ENCODE data around the gene TCF3.

The TCF3 gene

GRCh38 chr19:1576242-1577089 lies 75.9 kb downstream of the TCF3 start:
- DNase-seq = no peak

DNA sequence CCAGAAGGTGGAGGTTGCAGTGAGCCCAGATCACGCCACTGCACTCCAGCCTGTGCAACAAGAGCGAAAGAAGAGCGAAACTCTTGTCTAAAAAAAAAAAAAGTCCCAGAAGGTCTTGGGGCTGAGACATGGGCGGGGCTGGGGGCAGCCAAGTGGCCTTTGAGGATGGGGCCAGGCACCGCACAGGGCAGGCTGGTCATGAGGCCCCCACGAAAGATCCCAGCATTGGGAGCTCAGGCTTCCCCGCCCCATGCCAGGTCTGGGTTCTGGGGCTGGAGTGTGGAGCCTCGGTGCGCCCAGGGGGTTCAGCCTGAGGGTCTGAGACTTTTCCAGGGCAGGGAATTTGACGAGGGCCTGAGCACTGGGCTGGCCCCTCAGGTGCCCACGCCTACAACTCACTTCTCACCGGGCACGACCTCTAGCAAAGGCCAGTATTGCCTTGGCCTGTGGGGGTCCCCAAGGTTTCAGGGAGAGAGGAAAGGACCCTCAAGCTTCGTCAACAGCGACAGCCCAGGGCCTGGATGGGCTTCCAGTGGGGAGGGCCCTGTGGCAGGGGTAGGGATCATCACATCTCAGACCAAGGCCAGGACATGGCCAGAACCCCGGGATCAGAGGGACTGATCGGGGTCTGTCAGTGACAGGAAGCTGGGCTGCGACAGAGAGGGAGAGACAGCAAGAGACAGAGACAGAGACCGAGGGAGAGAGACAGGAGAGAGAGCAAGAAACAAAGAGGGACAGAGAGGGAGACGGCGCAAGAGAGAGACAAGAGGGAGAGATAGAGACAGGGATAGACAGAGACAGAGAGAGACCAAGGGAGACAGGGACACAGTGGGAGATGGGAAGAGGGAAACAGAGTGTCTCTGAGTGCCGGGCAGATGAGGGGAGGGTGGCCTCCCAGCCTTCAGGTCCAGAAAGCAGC lies 76.8 kb downstream of the TCF3 start:
- H3K27me3 ChIP-seq (replicated peaks; ENCODE audit: control insufficient read depth, insufficient read depth, low read length, poor library complexity, severe bottlenecking) = no peaks in the 10 kb centered on the region
- no peaks in the 10 kb centered on the region for H3K9me3 ChIP-seq (ENCODE audit: control insufficient read depth, low read length)
- H3K4me3 ChIP-seq (ENCODE audit: insufficient read depth, low read depth, low read length, poor library complexity, severe bottlenecking) = no peak overlapping the region
- H3K27ac ChIP-seq (ENCODE audit: insufficient read depth, low read length, poor library complexity, severe bottlenecking) = no peak overlapping the region
- H3K36me3 ChIP-seq (ENCODE audit: control insufficient read depth, insufficient read depth, low read length) = peaks cover 19% of the 10 kb centered on the region
- DNase-seq = no peak
- H3K4me1 ChIP-seq (ENCODE audit: control insufficient read depth, insufficient read depth, low read length, poor library complexity, severe bottlenecking) = no peaks in the 10 kb centered on the region

More at GRCh38 chr19:1576242-1577089, 75.9 kb downstream of the TCF3 start:
- H3K27me3 ChIP-seq (replicated peaks; ENCODE audit: control insufficient read depth, insufficient read depth, low read length, poor library complexity, severe bottlenecking) = no peaks in the 10 kb centered on the region
- H3K9me3 ChIP-seq (ENCODE audit: control insufficient read depth, low read length) = no peaks in the 10 kb centered on the region
- H3K27ac ChIP-seq (ENCODE audit: insufficient read depth, low read length, poor library complexity, severe bottlenecking) = no peak overlapping the region
- no peak overlapping the region for H3K4me3 ChIP-seq (ENCODE audit: insufficient read depth, low read depth, low read length, poor library complexity, severe bottlenecking)
- peaks cover 24% of the 10 kb centered on the region for H3K36me3 ChIP-seq (ENCODE audit: control insufficient read depth, insufficient read depth, low read length)
- H3K4me1 ChIP-seq (ENCODE audit: control insufficient read depth, insufficient read depth, low read length, poor library complexity, severe bottlenecking) = no peaks in the 10 kb centered on the region

DNA sequence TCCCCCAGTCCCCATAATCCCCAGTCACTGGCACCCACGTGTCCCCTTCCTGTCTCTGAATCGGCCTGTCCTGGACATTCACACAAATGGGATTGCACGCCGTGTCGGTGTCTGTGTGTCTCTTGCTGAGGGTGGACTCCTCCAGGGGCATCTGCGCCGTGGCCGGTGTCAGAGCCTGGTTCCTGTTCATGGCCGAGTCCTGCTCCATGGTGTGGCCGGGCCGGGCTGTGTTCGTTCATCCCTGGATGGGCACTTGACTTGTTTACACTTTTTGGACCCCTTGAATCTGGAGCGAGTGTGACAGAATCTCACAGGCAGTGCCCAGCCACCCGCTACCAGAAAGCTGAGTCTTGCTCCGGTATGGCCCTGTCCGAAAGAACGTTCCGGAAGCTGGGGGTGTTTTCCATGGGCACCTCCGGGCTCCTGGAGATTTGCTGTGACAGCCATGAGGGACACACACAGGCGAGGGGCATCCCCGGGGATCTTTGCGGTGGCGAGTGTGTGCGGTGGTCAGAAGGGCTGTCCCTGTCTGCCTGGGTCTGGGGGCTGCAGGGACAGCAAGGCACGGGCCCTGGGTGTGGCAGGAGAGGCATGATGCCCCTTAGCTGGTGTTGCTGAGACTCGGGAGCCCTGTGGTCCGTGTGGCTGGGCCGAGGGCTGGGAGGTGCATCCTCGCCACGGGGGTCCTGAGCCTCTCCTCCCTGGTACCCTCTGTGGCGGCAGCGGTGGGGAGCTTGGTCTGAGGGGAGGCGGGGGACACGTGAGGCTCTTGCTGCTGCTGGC lies 77.9 kb downstream of the TCF3 start:
- peaks cover 12% of the 10 kb centered on the region for H3K36me3 ChIP-seq (ENCODE audit: control insufficient read depth, insufficient read depth, low read length)
- no peak overlapping the region for H3K27ac ChIP-seq (ENCODE audit: insufficient read depth, low read length, poor library complexity, severe bottlenecking)
- no peaks in the 10 kb centered on the region for H3K4me1 ChIP-seq (ENCODE audit: control insufficient read depth, insufficient read depth, low read length, poor library complexity, severe bottlenecking)
- H3K27me3 ChIP-seq (replicated peaks; ENCODE audit: control insufficient read depth, insufficient read depth, low read length, poor library complexity, severe bottlenecking) = no peaks in the 10 kb centered on the region
- no peak overlapping the region for H3K4me3 ChIP-seq (ENCODE audit: insufficient read depth, low read depth, low read length, poor library complexity, severe bottlenecking)
- DNase-seq = no peak
- H3K9me3 ChIP-seq (ENCODE audit: control insufficient read depth, low read length) = no peaks in the 10 kb centered on the region

- no peak for DNase-seq
- Histone ChIP-seq H3K27ac (ENCODE audit: insufficient read depth, low read length, poor library complexity, severe bottlenecking) (no peak overlapping the region), H3K4me3 (ENCODE audit: insufficient read depth, low read depth, low read length, poor library complexity, severe bottlenecking) (no peak overlapping the region), H3K9me3 (ENCODE audit: control insufficient read depth, low read length) (no peaks in the 10 kb centered on the region), H3K36me3 (ENCODE audit: control insufficient read depth, insufficient read depth, low read length) (peaks cover 8% of the 10 kb centered on the region), H3K4me1 (ENCODE audit: control insufficient read depth, insufficient read depth, low read length, poor library complexity, severe bottlenecking) (peaks cover 6% of the 10 kb centered on the region), H3K27me3 (replicated peaks; ENCODE audit: control insufficient read depth, insufficient read depth, low read length, poor library complexity, severe bottlenecking) (no peaks in the 10 kb centered on the region)
These were observed 79.6 kb downstream of the TCF3 start for GRCh38 chr19:1572795-1573194.

DNA sequence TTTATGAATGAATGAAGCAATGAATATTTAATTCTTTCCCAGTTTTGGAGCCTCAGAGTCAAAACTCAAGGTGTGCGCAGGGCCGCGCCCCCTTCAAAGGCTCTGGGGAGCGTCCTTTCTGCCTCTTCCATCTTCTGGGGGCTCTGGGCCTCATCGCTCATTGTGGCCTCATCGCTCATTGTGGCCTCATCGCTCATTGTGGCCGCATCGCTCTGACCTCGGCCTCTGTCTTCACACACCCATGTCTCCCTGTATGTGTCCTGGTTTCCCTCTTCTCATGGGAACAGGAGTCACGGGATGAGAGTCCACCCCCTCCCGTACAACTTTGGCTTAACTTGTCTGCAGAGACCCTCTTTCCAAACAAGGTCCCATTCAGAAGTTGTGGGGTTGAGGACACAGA lies 81.1 kb downstream of the TCF3 start:
- Histone ChIP-seq H3K4me1 (ENCODE audit: control insufficient read depth, insufficient read depth, low read length, poor library complexity, severe bottlenecking) (peaks cover 8% of the 10 kb centered on the region), H3K36me3 (ENCODE audit: control insufficient read depth, insufficient read depth, low read length) (no peaks in the 10 kb centered on the region), H3K27me3 (replicated peaks; ENCODE audit: control insufficient read depth, insufficient read depth, low read length, poor library complexity, severe bottlenecking) (peaks cover 6% of the 10 kb centered on the region), H3K27ac (ENCODE audit: insufficient read depth, low read length, poor library complexity, severe bottlenecking) (no peak overlapping the region), H3K4me3 (ENCODE audit: insufficient read depth, low read depth, low read length, poor library complexity, severe bottlenecking) (no peak overlapping the region), H3K9me3 (ENCODE audit: control insufficient read depth, low read length) (no peaks in the 10 kb centered on the region)
- DNase-seq = no peak

- H3K27me3 ChIP-seq (replicated peaks; ENCODE audit: control insufficient read depth, insufficient read depth, low read length, poor library complexity, severe bottlenecking) = peaks cover 6% of the 10 kb centered on the region
- H3K36me3 ChIP-seq (ENCODE audit: control insufficient read depth, insufficient read depth, low read length) = no peaks in the 10 kb centered on the region
- no peak for DNase-seq
- no peak overlapping the region for H3K4me3 ChIP-seq (ENCODE audit: insufficient read depth, low read depth, low read length, poor library complexity, severe bottlenecking)
- no peaks in the 10 kb centered on the region for H3K9me3 ChIP-seq (ENCODE audit: control insufficient read depth, low read length)
- H3K27ac ChIP-seq (ENCODE audit: insufficient read depth, low read length, poor library complexity, severe bottlenecking) = no peak overlapping the region
- peaks cover 8% of the 10 kb centered on the region for H3K4me1 ChIP-seq (ENCODE audit: control insufficient read depth, insufficient read depth, low read length, poor library complexity, severe bottlenecking)
These were observed 81.6 kb downstream of the TCF3 start for GRCh38 chr19:1570836-1571235.

- peaks cover 6% of the 10 kb centered on the region for H3K27me3 ChIP-seq (replicated peaks; ENCODE audit: control insufficient read depth, insufficient read depth, low read length, poor library complexity, severe bottlenecking)
- peaks cover 8% of the 10 kb centered on the region for H3K4me1 ChIP-seq (ENCODE audit: control insufficient read depth, insufficient read depth, low read length, poor library complexity, severe bottlenecking)
- H3K4me3 ChIP-seq (ENCODE audit: insufficient read depth, low read depth, low read length, poor library complexity, severe bottlenecking) = no peak overlapping the region
- H3K27ac ChIP-seq (ENCODE audit: insufficient read depth, low read length, poor library complexity, severe bottlenecking) = no peak overlapping the region
- DNase-seq = no peak
- no peaks in the 10 kb centered on the region for H3K9me3 ChIP-seq (ENCODE audit: control insufficient read depth, low read length)
- H3K36me3 ChIP-seq (ENCODE audit: control insufficient read depth, insufficient read depth, low read length) = no peaks in the 10 kb centered on the region
These were observed 82.4 kb downstream of the TCF3 start for GRCh38 chr19:1569997-1570396.

- Histone ChIP-seq H3K4me1 (ENCODE audit: control insufficient read depth, insufficient read depth, low read length, poor library complexity, severe bottlenecking) (peaks cover 8% of the 10 kb centered on the region), H3K27ac (ENCODE audit: insufficient read depth, low read length, poor library complexity, severe bottlenecking) (no peak within 1 kb of the TSS), H3K27me3 (replicated peaks; ENCODE audit: control insufficient read depth, insufficient read depth, low read length, poor library complexity, severe bottlenecking) (peaks cover 6% of the 10 kb centered on the region), H3K36me3 (ENCODE audit: control insufficient read depth, insufficient read depth, low read length) (no peaks in the 10 kb centered on the region), H3K4me3 (ENCODE audit: insufficient read depth, low read depth, low read length, poor library complexity, severe bottlenecking) (peak within 1 kb of the TSS; percentile 35), H3K9me3 (ENCODE audit: control insufficient read depth, low read length) (no peaks in the 10 kb centered on the region)
- peak; percentile 66 to 80 (median 77) for DNase-seq
These were observed 83.9 kb downstream of the TCF3 start, which contains the start of gene MEX3D for GRCh38 chr19:1568320-1569019. MEX3D (minus strand) TSS chr19:1568325; CDS start chr19:1568058, 267 bp downstream.

GRCh38 chr19:1567848-1568227 lies 84.6 kb downstream of the TCF3 start:
- H3K9me3 ChIP-seq (ENCODE audit: control insufficient read depth, low read length) = no peaks in the 10 kb centered on the region
- no peak overlapping the region for H3K27ac ChIP-seq (ENCODE audit: insufficient read depth, low read length, poor library complexity, severe bottlenecking)
- no peak overlapping the region for H3K4me3 ChIP-seq (ENCODE audit: insufficient read depth, low read depth, low read length, poor library complexity, severe bottlenecking)
- no peaks in the 10 kb centered on the region for H3K36me3 ChIP-seq (ENCODE audit: control insufficient read depth, insufficient read depth, low read length)
- H3K27me3 ChIP-seq (replicated peaks; ENCODE audit: control insufficient read depth, insufficient read depth, low read length, poor library complexity, severe bottlenecking) = peaks cover 6% of the 10 kb centered on the region
- no peak for DNase-seq
- H3K4me1 ChIP-seq (ENCODE audit: control insufficient read depth, insufficient read depth, low read length, poor library complexity, severe bottlenecking) = peaks cover 8% of the 10 kb centered on the region
